Measurements from ENCODE around the gene HKDC1. TPM values are rescaled to one million over a fixed set of nuclear protein-coding genes. Genes with fewer than 3 reads are reported as not detected.

The HKDC1 gene
- total and polyA plus RNA-seq, 10 donors, result 0.26 to 3.0 (median 0.70) TPM; not detected in 1

DNA sequence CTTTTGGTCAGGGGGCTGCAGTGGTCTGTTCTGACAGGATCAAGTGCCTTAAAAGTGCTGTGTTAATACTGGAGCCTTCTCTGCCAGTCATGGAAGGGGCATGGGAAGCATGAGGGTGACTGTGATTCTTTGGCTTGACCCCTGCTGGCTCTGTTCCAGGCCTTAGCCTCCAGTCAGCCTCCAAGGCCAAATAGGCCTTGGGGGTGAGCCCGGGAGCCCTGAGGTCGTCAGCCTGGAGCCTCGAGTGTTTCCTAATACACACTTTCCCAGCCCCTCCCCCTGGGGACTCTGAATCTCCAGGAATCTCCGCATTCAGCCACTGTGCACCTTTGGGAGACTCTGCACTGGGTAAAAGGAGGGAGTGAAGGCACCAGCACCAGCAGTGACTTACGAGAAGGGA lies 10.0 kb downstream of the HKDC1 start:
- intact Hi-C loops (cut with DNase I; ENCODE audit: low total_unique reads), result no loop called here
- H3K36me3 ChIP-seq, result no peaks in the 10 kb centered on the region
- no peaks in the 10 kb centered on the region for H3K9me3 ChIP-seq
- peak; percentile 61 for DNase-seq
- TF ChIP-seq POLR2A (IDR thresholded peaks at IDR 0.05) (no peak), POLR2AphosphoS5 (IDR thresholded peaks at IDR 0.05) (no peak)
- TF ChIP-seq, protein P1, sequence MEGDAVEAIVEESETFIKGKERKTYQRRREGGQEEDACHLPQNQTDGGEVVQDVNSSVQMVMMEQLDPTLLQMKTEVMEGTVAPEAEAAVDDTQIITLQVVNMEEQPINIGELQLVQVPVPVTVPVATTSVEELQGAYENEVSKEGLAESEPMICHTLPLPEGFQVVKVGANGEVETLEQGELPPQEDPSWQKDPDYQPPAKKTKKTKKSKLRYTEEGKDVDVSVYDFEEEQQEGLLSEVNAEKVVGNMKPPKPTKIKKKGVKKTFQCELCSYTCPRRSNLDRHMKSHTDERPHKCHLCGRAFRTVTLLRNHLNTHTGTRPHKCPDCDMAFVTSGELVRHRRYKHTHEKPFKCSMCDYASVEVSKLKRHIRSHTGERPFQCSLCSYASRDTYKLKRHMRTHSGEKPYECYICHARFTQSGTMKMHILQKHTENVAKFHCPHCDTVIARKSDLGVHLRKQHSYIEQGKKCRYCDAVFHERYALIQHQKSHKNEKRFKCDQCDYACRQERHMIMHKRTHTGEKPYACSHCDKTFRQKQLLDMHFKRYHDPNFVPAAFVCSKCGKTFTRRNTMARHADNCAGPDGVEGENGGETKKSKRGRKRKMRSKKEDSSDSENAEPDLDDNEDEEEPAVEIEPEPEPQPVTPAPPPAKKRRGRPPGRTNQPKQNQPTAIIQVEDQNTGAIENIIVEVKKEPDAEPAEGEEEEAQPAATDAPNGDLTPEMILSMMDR (IDR thresholded peaks at IDR 0.05 in 8 of 11, conservative IDR thresholded peaks at IDR 0.05 in 3 of 11), result no peak
- peaks cover 12 to 55% (median 39%) of the 10 kb centered on the region in 6 donors for H3K4me1 ChIP-seq
- WGBS, 5 donors, result 61 to 74% (median 67%) methylated on average over 3 to 5 of the region's 5 CpGs
- no peak overlapping the region for H3K4me3 ChIP-seq
- H3K27ac ChIP-seq, result peak overlapping the region in 7 of 8 donors; percentile 42 to 89 (median 82)
- no peaks in the 10 kb centered on the region for H3K27me3 ChIP-seq (replicated peaks in 1 of 7)

DNA sequence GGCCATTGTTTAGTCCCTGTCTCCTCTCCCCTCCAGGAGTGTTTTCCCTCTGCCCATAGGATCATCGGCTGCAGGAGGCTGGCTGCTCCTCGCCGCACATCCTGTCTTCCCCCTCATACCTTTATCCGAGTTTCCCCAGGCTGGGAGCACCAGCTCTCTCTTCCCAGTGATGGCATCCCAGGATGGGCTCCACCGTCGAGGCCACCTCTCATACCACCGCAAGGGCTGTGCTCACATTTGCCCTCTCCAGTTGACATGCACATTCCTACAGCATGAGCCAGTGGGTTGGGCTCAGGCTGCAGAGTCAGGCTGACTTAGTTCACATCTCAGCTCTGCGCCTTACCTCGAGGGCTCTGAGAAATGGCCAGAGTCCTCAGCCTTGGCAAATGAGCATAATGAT lies 12.1 kb downstream of the HKDC1 start:
- no peaks in the 10 kb centered on the region for H3K36me3 ChIP-seq
- H3K27ac ChIP-seq, result no peak overlapping the region
- peaks cover 12 to 35% (median 28%) of the 10 kb centered on the region in 6 donors for H3K4me1 ChIP-seq
- TF ChIP-seq, protein P1 (IDR thresholded peaks at IDR 0.05 in 8 of 11, conservative IDR thresholded peaks at IDR 0.05 in 3 of 11), result no peak
- no peak for TF ChIP-seq POLR2A (IDR thresholded peaks at IDR 0.05)
- TF ChIP-seq POLR2AphosphoS5 (IDR thresholded peaks at IDR 0.05), result no peak
- peak; percentile 47 for DNase-seq
- H3K4me3 ChIP-seq, result no peak overlapping the region
- no peaks in the 10 kb centered on the region for H3K27me3 ChIP-seq (replicated peaks in 1 of 7)
- intact Hi-C loops (cut with DNase I; ENCODE audit: low total_unique reads), result no loop called here
- WGBS, 5 donors, result 91 to 96% (median 94%) methylated on average over 9 of the region's 9 CpGs
- no peaks in the 10 kb centered on the region for H3K9me3 ChIP-seq

DNA sequence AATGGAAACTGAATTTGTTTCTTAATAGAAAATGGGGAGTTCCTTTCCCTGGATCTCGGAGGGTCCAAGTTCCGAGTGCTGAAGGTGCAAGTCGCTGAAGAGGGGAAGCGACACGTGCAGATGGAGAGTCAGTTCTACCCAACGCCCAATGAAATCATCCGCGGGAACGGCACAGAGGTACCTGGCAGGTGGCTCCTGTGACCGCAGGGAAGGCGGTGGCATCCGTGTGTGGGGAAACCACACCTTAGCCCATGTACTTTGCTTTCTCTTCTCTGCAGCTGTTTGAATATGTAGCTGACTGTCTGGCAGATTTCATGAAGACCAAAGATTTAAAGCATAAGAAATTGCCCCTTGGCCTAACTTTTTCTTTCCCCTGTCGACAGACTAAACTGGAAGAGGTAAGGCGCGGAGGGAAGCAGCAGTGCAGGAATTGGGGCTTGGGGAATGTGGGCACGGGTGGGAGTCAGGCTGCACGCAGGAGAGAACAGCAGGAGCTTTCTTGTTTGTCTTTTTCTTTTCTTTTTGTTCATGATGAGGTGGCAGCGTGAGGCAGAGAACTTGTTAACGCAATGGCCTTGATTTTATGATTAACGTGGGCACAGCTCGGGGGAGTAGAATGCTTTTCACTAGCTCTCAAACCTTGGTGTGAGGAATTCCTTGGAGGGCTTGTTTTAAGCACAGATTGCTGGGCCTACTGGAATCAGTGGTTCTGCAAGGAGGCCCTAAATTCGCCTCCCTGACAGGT lies 12.8 kb downstream of the HKDC1 start:
- TF ChIP-seq POLR2A (IDR thresholded peaks at IDR 0.05), result no peak
- no peak for TF ChIP-seq POLR2AphosphoS5 (IDR thresholded peaks at IDR 0.05)
- 77 to 91% (median 86%) methylated on average over 22 of the region's 22 CpGs for WGBS, 5 donors
- peaks cover 12 to 35% (median 31%) of the 10 kb centered on the region in 6 donors for H3K4me1 ChIP-seq
- H3K4me3 ChIP-seq, result no peak overlapping the region
- no peak overlapping the region for H3K27ac ChIP-seq
- intact Hi-C loops (cut with DNase I; ENCODE audit: low total_unique reads), result no loop called here
- H3K36me3 ChIP-seq, result no peaks in the 10 kb centered on the region
- no peaks in the 10 kb centered on the region for H3K9me3 ChIP-seq
- DNase-seq, result peak; percentile 53
- no peaks in the 10 kb centered on the region for H3K27me3 ChIP-seq (replicated peaks in 1 of 7)

DNA sequence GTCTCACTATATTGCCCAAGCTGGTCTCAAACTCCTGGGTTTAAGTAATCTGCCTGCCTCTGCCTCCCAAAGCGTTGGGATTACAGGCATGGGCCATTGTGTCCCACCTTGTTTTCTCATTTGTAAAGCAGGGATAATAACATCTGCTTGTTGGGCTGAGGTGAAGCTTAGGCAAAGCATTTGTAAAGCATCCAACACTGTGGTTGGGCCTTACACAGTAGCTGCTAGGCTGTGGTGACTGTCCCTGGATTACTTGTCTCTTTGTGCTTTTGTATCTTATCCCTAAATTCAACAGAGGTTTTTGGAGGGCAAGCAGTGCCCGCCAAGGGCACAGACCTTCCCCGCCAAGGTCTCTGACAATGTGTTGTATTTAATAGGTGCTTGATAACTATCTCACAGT lies 14.3 kb downstream of the HKDC1 start:
- Histone ChIP-seq H3K27me3 (replicated peaks in 1 of 7) (no peaks in the 10 kb centered on the region), H3K27ac (no peak overlapping the region), H3K4me1 (peaks cover 5 to 28% (median 18%) of the 10 kb centered on the region in 6 donors), H3K4me3 (no peak overlapping the region), H3K9me3 (no peaks in the 10 kb centered on the region), H3K36me3 (no peaks in the 10 kb centered on the region)
- WGBS, 5 donors, result 92 to 98% (median 95%) methylated on average over 3 of the region's 3 CpGs
- peak; percentile 41 for DNase-seq
- TF ChIP-seq POLR2A (IDR thresholded peaks at IDR 0.05), result no peak
- TF ChIP-seq, protein P1 (IDR thresholded peaks at IDR 0.05 in 8 of 11, conservative IDR thresholded peaks at IDR 0.05 in 3 of 11), result no peak
- TF ChIP-seq POLR2AphosphoS5 (IDR thresholded peaks at IDR 0.05), result no peak
- intact Hi-C loops (cut with DNase I; ENCODE audit: low total_unique reads), result no loop called here
